ENCODE measurements around the gene RPS19BP1. TPM values are rescaled to one million over a fixed set of nuclear protein-coding genes. Genes with fewer than 3 reads are reported as not detected.

RPS19BP1 gene
- total RNA-seq, 1 experiment from 2014 or later = 102 TPM

- TF ChIP-seq ZNF532 (CRISPR knock-in tag; IDR thresholded peaks at IDR 0.05; ENCODE audit: borderline replicate concordance) (no peak), CTCF (IDR thresholded peaks at IDR 0.05) (peak; percentile 94), TEAD4 (CRISPR knock-in tag; IDR thresholded peaks at IDR 0.05) (peak; percentile 98), SMAD3 (CRISPR knock-in tag; IDR thresholded peaks at IDR 0.05; ENCODE audit: borderline replicate concordance) (0 out of 2 replicates have a peak, but pooled peaks have one; percentile 41), E2F5 (CRISPR knock-in tag; IDR thresholded peaks at IDR 0.05) (no peak), ZSCAN18 (CRISPR knock-in tag; IDR thresholded peaks at IDR 0.05) (no peak), FOXJ3 (CRISPR knock-in tag; IDR thresholded peaks at IDR 0.05; ENCODE audit: borderline replicate concordance) (no peak), ATF1 (CRISPR knock-in tag; IDR thresholded peaks at IDR 0.05) (no peak), CBFB (CRISPR knock-in tag; IDR thresholded peaks at IDR 0.05; ENCODE audit: low read depth) (no peak), ATF6 (CRISPR knock-in tag; IDR thresholded peaks at IDR 0.05) (no peak), ZNF396 (CRISPR knock-in tag; IDR thresholded peaks at IDR 0.05; ENCODE audit: borderline replicate concordance) (no peak), ZNF425 (CRISPR knock-in tag; conservative IDR thresholded peaks at IDR 0.05) (no peak), E2F1 (CRISPR knock-in tag; IDR thresholded peaks at IDR 0.05) (no peak), IRF2 (CRISPR knock-in tag; IDR thresholded peaks at IDR 0.05; ENCODE audit: borderline replicate concordance, low read depth) (no peak), AR (CRISPR knock-in tag; IDR thresholded peaks at IDR 0.05) (no peak), JUN (CRISPR knock-in tag; IDR thresholded peaks at IDR 0.05) (no peak), E2F4 (CRISPR knock-in tag; IDR thresholded peaks at IDR 0.05; ENCODE audit: borderline replicate concordance, low read depth) (no peak)
These were observed 2.2 kb upstream of the RPS19BP1 start (continued) for GRCh38 chr22:39534591-39535356.

All from WTC11 (cell line).